HL-60 (cell line): ENCODE measurements around the gene TGFA.

ENCODE experiments used
- GABPA ChIP-seq: IDR thresholded peaks from 2 replicates; pipeline ENCODE4 v1.6.1; 2012; ENCODE audit warnings: low read depth
- POLR2AphosphoS5 ChIP-seq: IDR thresholded peaks from 2 replicates; pipeline ENCODE4 v1.6.1; 2012; ENCODE audit warnings: low read depth
- SPI1 ChIP-seq: IDR thresholded peaks from 2 replicates; pipeline ENCODE4 v1.6.1; 2012; ENCODE audit warnings: low read depth, mild to moderate bottlenecking, borderline replicate concordance
- TF ChIP-seq, protein P1 (sequence below): IDR thresholded peaks from one replicate; pipeline ENCODE4 v1.5.1; 2011; ENCODE audit warnings: low read length, control low read depth, inconsistent platforms; ENCODE audit not compliant: insufficient read depth
- TF ChIP-seq, protein P2 (sequence below): IDR thresholded peaks from 2 replicates; pipeline ENCODE4 v1.6.1; 2012; ENCODE audit warnings: low read depth; ENCODE audit not compliant: insufficient replicate concordance

DNA sequence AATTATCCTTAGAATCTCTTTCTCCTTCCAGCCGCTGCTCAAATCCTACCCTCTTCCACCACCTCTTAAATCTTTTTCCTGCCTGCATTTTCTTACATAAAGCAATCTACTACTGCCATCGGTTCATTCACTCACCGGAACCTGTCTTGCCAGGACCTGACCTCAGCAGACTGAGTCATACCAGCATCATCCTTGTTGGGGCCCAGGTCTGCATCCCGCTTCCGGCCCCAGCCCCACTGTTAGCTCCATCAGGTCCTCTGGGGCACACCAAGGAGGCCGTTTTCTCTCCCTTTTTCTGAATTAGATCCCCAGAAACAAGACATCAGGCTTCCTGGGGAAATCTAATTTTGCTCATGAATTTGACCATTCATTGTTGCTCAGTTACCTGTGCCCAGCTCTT lies 42.7 kb upstream of the TGFA start:
- TF ChIP-seq, protein P1, sequence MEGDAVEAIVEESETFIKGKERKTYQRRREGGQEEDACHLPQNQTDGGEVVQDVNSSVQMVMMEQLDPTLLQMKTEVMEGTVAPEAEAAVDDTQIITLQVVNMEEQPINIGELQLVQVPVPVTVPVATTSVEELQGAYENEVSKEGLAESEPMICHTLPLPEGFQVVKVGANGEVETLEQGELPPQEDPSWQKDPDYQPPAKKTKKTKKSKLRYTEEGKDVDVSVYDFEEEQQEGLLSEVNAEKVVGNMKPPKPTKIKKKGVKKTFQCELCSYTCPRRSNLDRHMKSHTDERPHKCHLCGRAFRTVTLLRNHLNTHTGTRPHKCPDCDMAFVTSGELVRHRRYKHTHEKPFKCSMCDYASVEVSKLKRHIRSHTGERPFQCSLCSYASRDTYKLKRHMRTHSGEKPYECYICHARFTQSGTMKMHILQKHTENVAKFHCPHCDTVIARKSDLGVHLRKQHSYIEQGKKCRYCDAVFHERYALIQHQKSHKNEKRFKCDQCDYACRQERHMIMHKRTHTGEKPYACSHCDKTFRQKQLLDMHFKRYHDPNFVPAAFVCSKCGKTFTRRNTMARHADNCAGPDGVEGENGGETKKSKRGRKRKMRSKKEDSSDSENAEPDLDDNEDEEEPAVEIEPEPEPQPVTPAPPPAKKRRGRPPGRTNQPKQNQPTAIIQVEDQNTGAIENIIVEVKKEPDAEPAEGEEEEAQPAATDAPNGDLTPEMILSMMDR: no peak
- no peak for TF ChIP-seq POLR2AphosphoS5
- TF ChIP-seq, protein P2, sequence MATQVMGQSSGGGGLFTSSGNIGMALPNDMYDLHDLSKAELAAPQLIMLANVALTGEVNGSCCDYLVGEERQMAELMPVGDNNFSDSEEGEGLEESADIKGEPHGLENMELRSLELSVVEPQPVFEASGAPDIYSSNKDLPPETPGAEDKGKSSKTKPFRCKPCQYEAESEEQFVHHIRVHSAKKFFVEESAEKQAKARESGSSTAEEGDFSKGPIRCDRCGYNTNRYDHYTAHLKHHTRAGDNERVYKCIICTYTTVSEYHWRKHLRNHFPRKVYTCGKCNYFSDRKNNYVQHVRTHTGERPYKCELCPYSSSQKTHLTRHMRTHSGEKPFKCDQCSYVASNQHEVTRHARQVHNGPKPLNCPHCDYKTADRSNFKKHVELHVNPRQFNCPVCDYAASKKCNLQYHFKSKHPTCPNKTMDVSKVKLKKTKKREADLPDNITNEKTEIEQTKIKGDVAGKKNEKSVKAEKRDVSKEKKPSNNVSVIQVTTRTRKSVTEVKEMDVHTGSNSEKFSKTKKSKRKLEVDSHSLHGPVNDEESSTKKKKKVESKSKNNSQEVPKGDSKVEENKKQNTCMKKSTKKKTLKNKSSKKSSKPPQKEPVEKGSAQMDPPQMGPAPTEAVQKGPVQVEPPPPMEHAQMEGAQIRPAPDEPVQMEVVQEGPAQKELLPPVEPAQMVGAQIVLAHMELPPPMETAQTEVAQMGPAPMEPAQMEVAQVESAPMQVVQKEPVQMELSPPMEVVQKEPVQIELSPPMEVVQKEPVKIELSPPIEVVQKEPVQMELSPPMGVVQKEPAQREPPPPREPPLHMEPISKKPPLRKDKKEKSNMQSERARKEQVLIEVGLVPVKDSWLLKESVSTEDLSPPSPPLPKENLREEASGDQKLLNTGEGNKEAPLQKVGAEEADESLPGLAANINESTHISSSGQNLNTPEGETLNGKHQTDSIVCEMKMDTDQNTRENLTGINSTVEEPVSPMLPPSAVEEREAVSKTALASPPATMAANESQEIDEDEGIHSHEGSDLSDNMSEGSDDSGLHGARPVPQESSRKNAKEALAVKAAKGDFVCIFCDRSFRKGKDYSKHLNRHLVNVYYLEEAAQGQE: no peak
- no peak for TF ChIP-seq GABPA
- TF ChIP-seq SPI1: no peak
